Measurements from ENCODE around the gene ZNF785. TPM values are rescaled to one million over a fixed set of nuclear protein-coding genes. Genes with fewer than 3 reads are reported as not detected.

ZNF785 gene
- total RNA-seq, 2 experiments from 2014 or later, result 4.6 to 6.8 TPM

DNA sequence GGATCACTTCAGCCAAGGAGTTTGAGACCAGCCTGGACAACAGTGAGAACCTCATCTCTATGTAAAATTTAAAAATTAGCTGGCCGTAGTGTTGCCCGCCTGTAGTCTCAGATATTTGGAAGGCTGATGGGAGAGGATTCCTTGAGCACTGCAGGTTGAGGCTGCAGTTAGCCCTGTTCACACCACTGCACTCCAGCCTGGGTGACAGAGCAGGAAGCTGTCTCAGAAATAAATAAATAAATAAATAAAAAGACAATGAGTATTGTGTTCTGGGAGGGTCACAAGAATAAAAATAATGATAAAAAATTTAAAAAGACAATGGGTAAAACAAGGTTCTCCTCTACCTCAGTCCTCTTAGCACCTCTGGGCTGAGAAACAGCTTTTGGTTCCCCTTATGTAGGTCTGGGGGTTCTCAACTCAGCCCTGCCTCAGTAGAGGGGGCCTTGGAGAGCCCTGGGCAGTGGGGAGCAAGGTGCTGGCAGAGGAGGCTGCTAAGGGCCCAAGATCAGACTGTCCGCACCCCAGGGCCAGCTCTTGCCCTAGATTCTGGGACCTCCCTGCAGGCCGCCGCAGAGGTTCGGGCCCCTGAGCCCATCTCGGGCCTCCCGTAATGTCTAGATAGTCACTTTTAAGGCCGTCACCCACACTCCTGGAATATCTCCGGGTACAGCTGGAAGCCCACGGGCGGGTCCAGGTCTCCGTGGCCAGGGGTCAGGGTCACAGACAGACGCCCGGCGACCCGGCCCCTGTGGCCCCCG is 30.8 kb downstream of the ZNF785 start:
- H3K27ac ChIP-seq (ENCODE audit: low read depth, low read length, poor library complexity, severe bottlenecking), result no peak overlapping the region
- peaks cover 15% of the 10 kb centered on the region; the same call in 1 of the 2 replicates for H3K79me2 ChIP-seq (ENCODE audit: insufficient read depth, low read depth, low read length)
- H3K36me3 ChIP-seq (ENCODE audit: insufficient read depth, low read length), result peaks cover 30% of the 10 kb centered on the region
- no peaks in the 10 kb centered on the region for H3K9me2 ChIP-seq (ENCODE audit: insufficient read depth, low read length)
- BruUV-seq (replicated peaks), result no TSS peak
- H3K4me3 ChIP-seq (ENCODE audit: low read depth, low read length, poor library complexity, severe bottlenecking), result no peak overlapping the region
- CTCF ChIA-PET (ENCODE audit: unreplicated experiment), result no interaction called here
- H3K4me2 ChIP-seq (ENCODE audit: low read length), result no peak overlapping the region
- no peaks in the 10 kb centered on the region for H3K9me3 ChIP-seq (ENCODE audit: low read length)
- TF ChIP-seq EZH2phosphoT487 (IDR thresholded peaks at IDR 0.05; ENCODE audit: borderline replicate concordance, low read depth, low read length), result no peak
- TF ChIP-seq, protein P1, sequence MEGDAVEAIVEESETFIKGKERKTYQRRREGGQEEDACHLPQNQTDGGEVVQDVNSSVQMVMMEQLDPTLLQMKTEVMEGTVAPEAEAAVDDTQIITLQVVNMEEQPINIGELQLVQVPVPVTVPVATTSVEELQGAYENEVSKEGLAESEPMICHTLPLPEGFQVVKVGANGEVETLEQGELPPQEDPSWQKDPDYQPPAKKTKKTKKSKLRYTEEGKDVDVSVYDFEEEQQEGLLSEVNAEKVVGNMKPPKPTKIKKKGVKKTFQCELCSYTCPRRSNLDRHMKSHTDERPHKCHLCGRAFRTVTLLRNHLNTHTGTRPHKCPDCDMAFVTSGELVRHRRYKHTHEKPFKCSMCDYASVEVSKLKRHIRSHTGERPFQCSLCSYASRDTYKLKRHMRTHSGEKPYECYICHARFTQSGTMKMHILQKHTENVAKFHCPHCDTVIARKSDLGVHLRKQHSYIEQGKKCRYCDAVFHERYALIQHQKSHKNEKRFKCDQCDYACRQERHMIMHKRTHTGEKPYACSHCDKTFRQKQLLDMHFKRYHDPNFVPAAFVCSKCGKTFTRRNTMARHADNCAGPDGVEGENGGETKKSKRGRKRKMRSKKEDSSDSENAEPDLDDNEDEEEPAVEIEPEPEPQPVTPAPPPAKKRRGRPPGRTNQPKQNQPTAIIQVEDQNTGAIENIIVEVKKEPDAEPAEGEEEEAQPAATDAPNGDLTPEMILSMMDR (conservative IDR thresholded peaks at IDR 0.05; ENCODE audit: low read length), result no peak
- intact Hi-C loops (cut with micrococcal nuclease; ENCODE audit: unreplicated experiment), result no loop called here
- H4K20me1 ChIP-seq (ENCODE audit: insufficient read depth, low read length), result no peaks in the 10 kb centered on the region
- peaks cover 11% of the 10 kb centered on the region for H3K4me1 ChIP-seq (ENCODE audit: insufficient read depth, low read length, poor library complexity, severe bottlenecking)
- no peak for DNase-seq (ENCODE audit: low spot score)
- H2AFZ ChIP-seq (ENCODE audit: low read length), result no peak overlapping the region
- POLR2A ChIA-PET, result interaction anchor here (0.7 kb wide), 1 partner anchor 40 kb away, joined by 4 read pairs; no protein-coding TSS in a partner anchor

DNA sequence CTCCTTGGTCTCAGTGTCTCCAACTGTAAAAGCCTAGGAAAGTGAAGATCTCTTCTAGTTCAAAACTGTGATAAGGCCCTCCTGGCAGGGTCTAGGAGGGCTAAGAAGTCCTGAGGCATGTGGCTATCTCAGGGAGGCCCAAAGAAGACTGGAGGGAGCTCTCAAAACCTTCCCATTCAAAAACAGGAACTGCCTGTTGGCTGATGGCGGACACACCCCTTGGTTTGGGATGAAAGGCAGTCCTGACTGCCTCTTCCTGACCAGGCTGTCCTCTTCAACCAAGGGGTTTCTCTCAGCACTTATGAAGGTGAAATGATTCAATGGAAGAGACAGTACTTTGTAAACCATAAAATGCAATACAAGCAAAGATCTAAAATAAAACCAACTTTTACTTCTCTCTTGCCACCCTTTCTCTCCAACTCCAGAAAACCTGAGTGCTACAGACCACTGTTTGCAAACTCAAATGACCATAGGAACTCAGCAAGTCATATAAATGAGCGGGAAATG is 32.1 kb downstream of the ZNF785 start:
- Histone ChIP-seq H3K79me2 (ENCODE audit: insufficient read depth, low read depth, low read length) (peaks cover 15% of the 10 kb centered on the region; the same call in 1 of the 2 replicates), H3K36me3 (ENCODE audit: insufficient read depth, low read length) (peaks cover 30% of the 10 kb centered on the region), H3K4me3 (ENCODE audit: low read depth, low read length, poor library complexity, severe bottlenecking) (no peak overlapping the region), H3K9me3 (ENCODE audit: low read length) (no peaks in the 10 kb centered on the region), H4K20me1 (ENCODE audit: insufficient read depth, low read length) (no peaks in the 10 kb centered on the region), H3K9me2 (ENCODE audit: insufficient read depth, low read length) (no peaks in the 10 kb centered on the region), H3K27ac (ENCODE audit: low read depth, low read length, poor library complexity, severe bottlenecking) (no peak overlapping the region), H2AFZ (ENCODE audit: low read length) (no peak overlapping the region), H3K4me1 (ENCODE audit: insufficient read depth, low read length, poor library complexity, severe bottlenecking) (peaks cover 5% of the 10 kb centered on the region), H3K4me2 (ENCODE audit: low read length) (no peak overlapping the region)
- CTCF ChIA-PET (ENCODE audit: unreplicated experiment), result no interaction called here
- POLR2A ChIA-PET, result no interaction called here
- BruUV-seq (replicated peaks), result no TSS peak
- intact Hi-C loops (cut with micrococcal nuclease; ENCODE audit: unreplicated experiment), result no loop called here
- no peak for TF ChIP-seq EZH2phosphoT487 (IDR thresholded peaks at IDR 0.05; ENCODE audit: borderline replicate concordance, low read depth, low read length)
- TF ChIP-seq, protein P1 (conservative IDR thresholded peaks at IDR 0.05; ENCODE audit: low read length), result no peak
- DNase-seq (ENCODE audit: low spot score), result no peak

DNA sequence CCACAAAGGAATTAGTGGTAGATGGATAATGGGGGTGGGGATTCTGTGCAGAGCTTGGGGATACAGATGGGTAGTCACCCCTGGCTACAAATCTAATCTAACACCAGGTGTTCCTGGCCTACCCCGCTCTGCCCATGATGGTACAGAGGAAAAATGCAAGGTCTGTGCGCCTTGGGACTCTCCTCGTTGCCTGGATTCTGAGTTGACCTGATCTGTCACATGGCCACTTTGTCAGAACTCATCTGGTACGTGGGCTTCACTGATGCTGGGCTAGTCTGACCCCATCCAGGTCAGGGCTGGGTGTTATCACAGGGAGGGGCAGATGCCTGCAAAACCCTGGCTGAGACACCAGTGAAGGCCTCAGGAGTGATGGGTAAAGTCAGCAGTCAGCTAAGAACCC is 32.5 kb downstream of the ZNF785 start:
- intact Hi-C loops (cut with micrococcal nuclease; ENCODE audit: unreplicated experiment), result no loop called here
- POLR2A ChIA-PET, result no interaction called here

More for the DNA sequence above, 32.5 kb downstream of the ZNF785 start:
- H4K20me1 ChIP-seq (ENCODE audit: insufficient read depth, low read length), result no peaks in the 10 kb centered on the region
- H3K36me3 ChIP-seq (ENCODE audit: insufficient read depth, low read length), result peaks cover 30% of the 10 kb centered on the region
- H3K4me2 ChIP-seq (ENCODE audit: low read length), result no peak overlapping the region
- no peak for DNase-seq (ENCODE audit: low spot score)
- no peak overlapping the region for H3K27ac ChIP-seq (ENCODE audit: low read depth, low read length, poor library complexity, severe bottlenecking)
- no TSS peak for BruUV-seq (replicated peaks)
- no peak overlapping the region for H3K4me3 ChIP-seq (ENCODE audit: low read depth, low read length, poor library complexity, severe bottlenecking)
- H3K9me3 ChIP-seq (ENCODE audit: low read length), result no peaks in the 10 kb centered on the region
- H3K4me1 ChIP-seq (ENCODE audit: insufficient read depth, low read length, poor library complexity, severe bottlenecking), result peaks cover 5% of the 10 kb centered on the region
- TF ChIP-seq, protein P1 (conservative IDR thresholded peaks at IDR 0.05; ENCODE audit: low read length), result no peak
- no peak for TF ChIP-seq EZH2phosphoT487 (IDR thresholded peaks at IDR 0.05; ENCODE audit: borderline replicate concordance, low read depth, low read length)
- no peak overlapping the region for H2AFZ ChIP-seq (ENCODE audit: low read length)
- CTCF ChIA-PET (ENCODE audit: unreplicated experiment), result no interaction called here
- no peaks in the 10 kb centered on the region for H3K9me2 ChIP-seq (ENCODE audit: insufficient read depth, low read length)
- peaks cover 15% of the 10 kb centered on the region; the same call in 1 of the 2 replicates for H3K79me2 ChIP-seq (ENCODE audit: insufficient read depth, low read depth, low read length)
